Vagina (tissue), 2 donors: Measurements from ENCODE around the gene SMIM11.
"Not testable (repeated sequence)": the region's sequence is repeated elsewhere in the genome, so short reads cannot be mapped to it uniquely, and the experiment has no call there.

Experiments
- POLR2AphosphoS5 ChIP-seq, 2 donors: sonication (generic); formaldehyde crosslinking; IDR thresholded peaks; one replicate each; pipeline ENCODE4 v1.9.0; 2017; ENCODE audit warnings: antibody characterized with exemption in 2 of 2, mild to moderate bottlenecking in 2 of 2, low read depth in 1 of 2; ENCODE audit not compliant: insufficient read depth in 1 of 2
- TF ChIP-seq, protein P1 (sequence below), 3 experiments: fragments of 450-650 bp in 2 of 3; fragments of 200-600 bp in 1 of 3; sonication (generic) in 1 of 3; IDR thresholded peaks; one replicate each; pipeline ENCODE4 v1.5.1; 2017 to 2019; ENCODE audit warnings: antibody characterized with exemption in 3 of 3, mild to moderate bottlenecking in 2 of 3, moderate library complexity in 2 of 3

DNA sequence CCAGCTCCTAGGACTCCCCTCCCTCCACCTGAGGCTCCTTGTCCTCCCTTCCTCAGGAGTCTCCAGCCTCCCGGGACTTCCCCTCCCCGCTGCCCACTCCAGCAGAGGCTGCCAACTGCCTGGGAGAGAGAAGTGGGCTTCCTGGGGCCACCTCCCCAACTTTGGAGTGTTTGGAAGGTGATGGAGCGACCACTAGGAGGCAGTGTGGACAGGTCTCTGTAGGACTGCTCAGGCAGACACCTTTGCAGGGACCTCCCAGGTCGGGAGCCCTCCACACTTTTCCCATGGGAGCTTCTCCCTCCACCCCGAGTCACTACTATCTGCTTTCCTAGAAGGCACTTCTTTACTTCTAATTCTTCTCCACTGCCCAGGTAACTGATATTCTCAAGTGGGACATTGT is 29.4 kb downstream of the SMIM11 start:
- TF ChIP-seq POLR2AphosphoS5 (IDR thresholded peaks at IDR 0.05; ENCODE audit: insufficient read depth in 1 of 2, low read depth in 1 of 2): not testable (repeated sequence)
- TF ChIP-seq, protein P1, sequence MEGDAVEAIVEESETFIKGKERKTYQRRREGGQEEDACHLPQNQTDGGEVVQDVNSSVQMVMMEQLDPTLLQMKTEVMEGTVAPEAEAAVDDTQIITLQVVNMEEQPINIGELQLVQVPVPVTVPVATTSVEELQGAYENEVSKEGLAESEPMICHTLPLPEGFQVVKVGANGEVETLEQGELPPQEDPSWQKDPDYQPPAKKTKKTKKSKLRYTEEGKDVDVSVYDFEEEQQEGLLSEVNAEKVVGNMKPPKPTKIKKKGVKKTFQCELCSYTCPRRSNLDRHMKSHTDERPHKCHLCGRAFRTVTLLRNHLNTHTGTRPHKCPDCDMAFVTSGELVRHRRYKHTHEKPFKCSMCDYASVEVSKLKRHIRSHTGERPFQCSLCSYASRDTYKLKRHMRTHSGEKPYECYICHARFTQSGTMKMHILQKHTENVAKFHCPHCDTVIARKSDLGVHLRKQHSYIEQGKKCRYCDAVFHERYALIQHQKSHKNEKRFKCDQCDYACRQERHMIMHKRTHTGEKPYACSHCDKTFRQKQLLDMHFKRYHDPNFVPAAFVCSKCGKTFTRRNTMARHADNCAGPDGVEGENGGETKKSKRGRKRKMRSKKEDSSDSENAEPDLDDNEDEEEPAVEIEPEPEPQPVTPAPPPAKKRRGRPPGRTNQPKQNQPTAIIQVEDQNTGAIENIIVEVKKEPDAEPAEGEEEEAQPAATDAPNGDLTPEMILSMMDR (IDR thresholded peaks at IDR 0.05): not testable (repeated sequence)
